C4-2B (cell line): ENCODE measurements around the gene CXCR3.

Experiments used
- CTCF ChIP-seq: fragments of 450-650 bp; conservative IDR thresholded peaks from 2 replicates; pipeline ENCODE4 v1.5.1; 2017; ENCODE audit warnings: mild to moderate bottlenecking
- ZFX ChIP-seq: fragments of 450-650 bp; IDR thresholded peaks from 2 replicates; pipeline ENCODE4 v1.6.1; 2017

- TF ChIP-seq ZFX (no peak), CTCF (no peak)
Measured at GRCh38 chrX:71632923-71633657, 14.8 kb upstream of the CXCR3 start.
